A549 treated with AZD9567 at 1 μM for 4 hours (cell line): ENCODE results near the gene IFNA14. TPM values are rescaled to one million over a fixed set of nuclear protein-coding genes. Genes with fewer than 3 reads are reported as not detected.

Source experiments
- total RNA-seq: library from RNA; stranded (reverse); fragments of 200-300 nt; extraction: Qiagen RNA extraction; gene quantifications from 5 replicates; pipeline ENCODE4 v1.2.3, GENCODE V29; 2022; ENCODE audit not compliant: insufficient read depth

IFNA14 gene
- not detected in 5 replicates for total RNA-seq

GRCh38 chr9:21239911-21240310 is at the start of gene IFNA14:
Gene IFNA14 (minus strand): TSS chr9:21240005. CDS start chr9:21239935, 70 bp downstream.

GRCh38 chr9:21228122-21228521 is 11.7 kb downstream of the IFNA14 start, which contains the start of gene IFNA17:
Gene IFNA17 (minus strand): TSS chr9:21228222. CDS start chr9:21228173, 49 bp downstream.

GRCh38 chr9:21217211-21217610 is 22.6 kb downstream of the IFNA14 start, which contains the start of gene IFNA16:
Gene IFNA16 (minus strand): TSS chr9:21217311. CDS start chr9:21217305, 6 bp downstream.

GRCh38 chr9:21207043-21207442 is 32.8 kb downstream of the IFNA14 start, which contains the start of gene IFNA10:
Gene IFNA10 (minus strand): TSS chr9:21207143. CDS start chr9:21207097, 46 bp downstream.

GRCh38 chr9:21202105-21202504 is 37.7 kb downstream of the IFNA14 start, which contains the start of gene IFNA7:
Gene IFNA7 (minus strand): TSS chr9:21202205. CDS start chr9:21202165, 40 bp downstream.

Other genes starting within 250 kb of the IFNA14 start
- 0.60 to 0.99 TPM (median 0.96 TPM) in 5 replicates for gene HACD4, start 208.4 kb downstream of the IFNA14 start, total RNA-seq
- not detected in 5 replicates for gene IFNB1, start 162.1 kb downstream of the IFNA14 start, total RNA-seq
- gene IFNW1, start 98.2 kb downstream of the IFNA14 start, total RNA-seq = not detected in 5 replicates
- gene IFNA21, start 73.3 kb downstream of the IFNA14 start, total RNA-seq = not detected in 5 replicates
- not detected in 5 replicates for gene IFNA4, start 52.4 kb downstream of the IFNA14 start, total RNA-seq
- not detected in 5 replicates for gene IFNA7, start 37.8 kb downstream of the IFNA14 start, total RNA-seq
- gene IFNA10, start 32.9 kb downstream of the IFNA14 start, total RNA-seq = not detected in 5 replicates
- not detected in 5 replicates for gene IFNA16, start 22.7 kb downstream of the IFNA14 start, total RNA-seq
- gene IFNA17, start 11.8 kb downstream of the IFNA14 start, total RNA-seq = not detected in 5 replicates
- not detected in 5 replicates for gene IFNA5, start 65.3 kb upstream of the IFNA14 start, total RNA-seq
- gene KLHL9, start 95.4 kb upstream of the IFNA14 start, total RNA-seq = 13.9 to 17.9 TPM (median 17.6 TPM) in 5 replicates
- not detected in 5 replicates for gene IFNA6, start 110.9 kb upstream of the IFNA14 start, total RNA-seq
- gene IFNA13, start 128.1 kb upstream of the IFNA14 start, total RNA-seq = not detected in 5 replicates
- not detected in 5 replicates for gene IFNA2, start 145.4 kb upstream of the IFNA14 start, total RNA-seq
- not detected in 5 replicates for gene IFNA8, start 169.1 kb upstream of the IFNA14 start, total RNA-seq
- gene IFNA1, start 200.4 kb upstream of the IFNA14 start, total RNA-seq = not detected in 5 replicates
- 1.2 to 1.4 TPM (median 1.3 TPM) in 4 of 5 replicates, not detected in the other for gene IFNE, start 242.3 kb upstream of the IFNA14 start, total RNA-seq